Mucosa of gallbladder (tissue), 1 donor: ENCODE results near the gene EFNB2. TPM values are rescaled to one million over a fixed set of nuclear protein-coding genes. Genes with fewer than 3 reads are reported as not detected.

Source experiments
- DNase-seq: peaks from one replicate; pipeline ENCODE4 v3.0.0-alpha.2; 2020; ENCODE audit warnings: low spot score
- total RNA-seq: library from RNA; stranded (reverse); gene quantifications from one replicate; pipeline ENCODE4 v1.2.1, GENCODE V29; 2021
- donor health status: DM: no; HTN: no; CAD: no.

The EFNB2 gene
- total RNA-seq, 1 donor from 2014 or later, result 12.9 TPM

DNA sequence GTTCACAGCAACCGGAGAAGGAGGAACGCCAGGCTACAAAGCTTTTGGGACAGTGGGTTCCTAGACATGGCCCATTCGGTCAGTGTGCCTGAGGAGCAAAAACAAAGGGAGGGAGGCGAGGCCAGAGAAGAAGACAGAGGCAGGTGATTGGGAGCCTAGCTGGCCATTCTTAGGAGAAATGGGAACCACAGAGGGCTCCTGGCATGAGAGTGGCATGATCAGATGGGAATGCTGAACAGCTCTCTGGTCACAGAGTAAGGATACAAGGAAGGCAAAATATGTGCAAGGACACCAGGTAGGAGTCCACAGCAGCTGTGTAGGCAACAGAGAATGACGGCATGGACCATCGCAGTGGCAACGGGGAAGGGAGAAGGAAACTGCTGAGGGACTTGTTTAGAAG is 82.4 kb downstream of the EFNB2 start:
- DNase-seq, result no peak

DNA sequence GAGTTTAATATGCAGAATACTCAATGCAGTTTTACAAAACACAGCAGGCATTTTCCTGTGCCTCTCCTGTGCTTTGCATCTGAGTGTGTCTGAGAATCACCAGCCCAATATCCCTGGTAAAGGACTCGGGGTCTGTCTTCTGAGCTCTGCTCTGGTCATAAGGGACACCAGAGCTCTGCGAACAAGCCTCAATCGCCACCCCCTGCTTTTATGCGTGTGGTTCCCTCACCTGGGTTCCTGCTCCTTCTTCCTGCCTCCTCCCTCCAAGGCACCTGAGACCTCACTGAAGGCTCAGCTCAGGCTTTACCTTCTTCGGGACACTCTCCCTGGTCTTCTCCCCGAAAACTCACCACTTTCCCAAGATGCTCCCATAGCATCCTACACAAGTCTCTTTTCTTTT is 84.5 kb downstream of the EFNB2 start:
- no peak for DNase-seq

DNA sequence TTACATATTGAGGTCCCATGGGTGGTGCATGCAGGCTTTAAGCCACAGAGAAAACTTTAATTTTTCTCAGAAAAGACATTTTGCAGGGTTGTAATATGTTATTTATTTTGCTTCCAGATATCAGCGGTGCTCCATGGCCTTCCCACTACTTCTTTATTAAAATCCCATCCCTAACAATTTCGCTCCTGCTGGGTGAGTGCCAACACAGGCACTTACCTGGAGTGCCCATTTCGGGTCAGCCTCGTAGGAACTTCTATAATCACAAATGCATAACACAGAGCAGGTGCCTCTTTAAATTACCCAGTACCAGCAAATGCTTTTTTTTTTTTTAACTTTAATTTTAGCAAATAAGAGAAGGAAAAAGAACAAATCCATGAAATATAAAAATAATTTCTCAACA is 86.4 kb downstream of the EFNB2 start:
- DNase-seq, result no peak

DNA sequence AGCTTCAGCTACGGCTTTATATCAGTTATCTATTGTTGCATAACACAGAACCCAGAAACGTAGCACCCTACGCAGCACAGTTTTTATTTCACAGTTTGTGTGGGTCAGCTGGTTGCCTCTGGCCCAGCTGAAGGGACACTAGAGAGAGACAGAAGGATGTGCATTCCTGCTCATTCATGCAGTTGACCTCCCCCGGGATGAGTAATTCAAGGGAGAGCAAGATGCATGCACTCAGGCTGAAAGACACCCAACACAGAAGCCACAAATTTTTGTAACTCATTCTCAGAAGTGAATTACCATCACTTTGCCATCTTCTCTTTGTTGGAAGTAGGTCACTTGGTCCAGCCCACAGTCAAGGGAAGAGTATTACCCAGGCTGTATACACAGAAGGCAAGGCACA is 89.5 kb downstream of the EFNB2 start:
- DNase-seq, result no peak

DNA sequence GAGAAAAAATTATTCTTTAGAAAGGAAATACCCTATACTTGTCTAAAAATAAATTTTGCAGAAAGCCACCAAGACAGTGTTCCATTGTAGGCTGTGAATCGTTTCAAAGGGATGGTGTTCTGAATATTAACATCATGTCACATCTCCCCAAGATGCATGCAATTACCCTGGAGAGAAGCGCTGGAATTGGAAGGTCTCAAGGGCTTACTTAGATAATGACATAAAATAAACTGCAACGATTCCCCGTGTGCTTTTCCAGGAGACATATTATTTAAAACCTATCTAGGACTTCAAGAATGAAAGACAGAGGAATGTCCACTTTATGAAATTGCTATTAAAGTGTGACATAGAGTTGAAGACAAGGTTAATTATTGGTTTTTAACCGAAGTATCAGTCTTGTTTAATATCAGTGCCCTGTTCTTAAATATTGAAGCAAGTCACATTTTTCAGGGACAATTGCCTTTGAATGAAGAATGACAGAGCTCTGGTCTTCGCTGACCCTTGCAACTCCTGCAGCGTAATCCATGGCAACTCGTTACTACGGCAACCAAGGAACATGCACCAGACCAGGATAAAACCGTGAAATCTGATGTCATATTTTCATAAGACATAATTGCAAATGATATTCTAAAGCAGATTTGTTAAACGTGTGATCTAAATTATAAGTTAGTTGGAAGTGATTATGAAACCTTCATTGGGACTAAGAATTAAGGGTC is 91.7 kb downstream of the EFNB2 start:
- DNase-seq, result no peak

DNA sequence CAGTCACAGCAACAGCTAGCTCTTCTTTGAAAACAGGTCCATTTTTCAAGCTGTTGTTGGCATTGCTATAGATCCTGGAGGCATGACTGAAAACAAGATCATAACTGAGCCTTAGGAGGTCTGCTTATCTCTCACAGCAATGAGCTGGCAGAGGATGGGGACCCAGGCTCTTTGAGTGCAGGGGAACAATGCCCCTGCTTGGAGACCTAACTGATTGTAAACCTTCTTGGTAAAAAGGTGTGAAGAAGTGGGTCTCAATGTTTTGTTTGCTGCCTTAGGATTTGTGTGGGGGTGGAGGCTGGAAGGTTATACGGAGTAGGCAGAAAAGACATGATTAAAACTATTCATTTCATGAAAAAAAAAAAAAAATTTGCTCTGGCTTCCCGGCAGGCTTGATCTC is 94.6 kb downstream of the EFNB2 start:
- no peak for DNase-seq

Other genes starting within 250 kb of the EFNB2 start
- 73.7 TPM for gene ARGLU1, start 32.5 kb upstream of the EFNB2 start, total RNA-seq